22Rv1 (cell line): ENCODE measurements around the gene KRT75.

Source experiments
- H3K27ac ChIP-seq: fragments of 450-650 bp; 2 replicates; pipeline ENCODE4 v1.5.1; 2017
- ZFX ChIP-seq: fragments of 450-650 bp; IDR thresholded peaks from 2 replicates; pipeline ENCODE4 v1.6.1; 2017; ENCODE audit warnings: antibody characterized with exemption, borderline replicate concordance
- TF ChIP-seq, protein P1 (sequence below): fragments of 450-650 bp; IDR thresholded peaks from 2 replicates; pipeline ENCODE4 v1.5.1; 2017; ENCODE audit warnings: mild to moderate bottlenecking

The KRT75 gene

DNA sequence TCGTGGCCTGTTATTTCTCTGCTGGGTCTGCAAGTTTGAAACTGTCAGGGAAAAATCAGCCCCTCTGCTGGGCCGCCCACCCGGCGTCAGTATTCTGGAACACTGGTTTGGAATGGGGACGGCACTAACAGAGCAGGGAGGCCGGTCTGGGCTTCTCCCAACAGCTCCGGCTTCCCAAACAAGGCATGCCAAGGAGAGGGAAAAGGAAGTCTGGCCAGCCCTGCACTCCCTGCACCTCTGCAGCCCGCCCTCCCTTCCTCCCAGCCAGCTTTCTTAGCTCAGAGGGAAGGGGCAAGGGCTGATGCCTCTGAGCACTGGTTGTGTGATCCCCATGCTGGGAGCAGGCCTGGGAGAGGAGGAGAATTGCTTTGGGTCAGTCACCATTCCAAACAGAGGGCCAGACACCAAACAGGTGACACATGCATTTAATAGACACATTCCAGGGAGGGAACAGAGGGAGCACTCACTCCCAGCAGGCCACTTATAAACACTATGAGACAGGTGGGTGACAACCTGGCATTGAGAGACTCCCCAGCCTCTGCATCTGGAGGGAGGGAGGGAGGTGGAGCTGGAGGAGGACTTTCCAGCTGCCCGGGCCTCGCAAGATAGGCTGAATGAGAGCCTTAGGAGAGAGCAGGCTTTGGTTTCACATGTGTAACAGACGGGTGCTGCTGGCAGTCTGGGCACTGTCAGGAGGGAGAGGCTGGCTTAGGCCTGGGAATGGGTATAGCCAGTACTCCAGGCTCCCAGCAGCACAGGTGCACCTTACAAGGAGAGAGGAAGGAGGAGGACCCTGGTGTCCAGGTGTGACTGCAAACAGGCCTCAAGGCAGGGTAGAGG lies 10.3 kb downstream of the KRT75 start:
- TF ChIP-seq, protein P1, sequence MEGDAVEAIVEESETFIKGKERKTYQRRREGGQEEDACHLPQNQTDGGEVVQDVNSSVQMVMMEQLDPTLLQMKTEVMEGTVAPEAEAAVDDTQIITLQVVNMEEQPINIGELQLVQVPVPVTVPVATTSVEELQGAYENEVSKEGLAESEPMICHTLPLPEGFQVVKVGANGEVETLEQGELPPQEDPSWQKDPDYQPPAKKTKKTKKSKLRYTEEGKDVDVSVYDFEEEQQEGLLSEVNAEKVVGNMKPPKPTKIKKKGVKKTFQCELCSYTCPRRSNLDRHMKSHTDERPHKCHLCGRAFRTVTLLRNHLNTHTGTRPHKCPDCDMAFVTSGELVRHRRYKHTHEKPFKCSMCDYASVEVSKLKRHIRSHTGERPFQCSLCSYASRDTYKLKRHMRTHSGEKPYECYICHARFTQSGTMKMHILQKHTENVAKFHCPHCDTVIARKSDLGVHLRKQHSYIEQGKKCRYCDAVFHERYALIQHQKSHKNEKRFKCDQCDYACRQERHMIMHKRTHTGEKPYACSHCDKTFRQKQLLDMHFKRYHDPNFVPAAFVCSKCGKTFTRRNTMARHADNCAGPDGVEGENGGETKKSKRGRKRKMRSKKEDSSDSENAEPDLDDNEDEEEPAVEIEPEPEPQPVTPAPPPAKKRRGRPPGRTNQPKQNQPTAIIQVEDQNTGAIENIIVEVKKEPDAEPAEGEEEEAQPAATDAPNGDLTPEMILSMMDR: no peak
- no peak for TF ChIP-seq ZFX
- no peak overlapping the region for H3K27ac ChIP-seq

- no peak overlapping the region for H3K27ac ChIP-seq
- TF ChIP-seq, protein P1: no peak
- no peak for TF ChIP-seq ZFX
Measured at GRCh38 chr12:52423035-52423434, 11.1 kb downstream of the KRT75 start.

DNA sequence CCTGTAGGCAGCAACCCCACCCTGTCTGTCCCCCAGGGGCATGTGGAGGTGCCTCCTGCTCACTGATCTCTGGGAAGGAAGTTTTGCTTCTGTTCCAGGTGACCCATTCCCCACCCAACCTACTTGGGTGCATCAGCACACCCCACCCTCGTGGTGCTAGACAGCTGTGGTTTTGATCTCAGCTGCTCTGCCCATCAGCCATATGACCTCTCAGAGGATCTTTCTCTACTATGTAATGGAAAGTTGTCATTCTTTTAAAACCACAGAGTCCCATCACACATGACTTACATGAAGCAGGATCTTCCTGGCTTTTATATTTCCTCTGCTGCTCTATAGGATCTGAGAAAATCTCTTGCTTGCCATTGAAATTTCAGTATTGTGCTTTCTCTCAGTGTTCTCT lies 14.5 kb downstream of the KRT75 start:
- H3K27ac ChIP-seq: no peak overlapping the region
- TF ChIP-seq, protein P1: no peak
- no peak for TF ChIP-seq ZFX

DNA sequence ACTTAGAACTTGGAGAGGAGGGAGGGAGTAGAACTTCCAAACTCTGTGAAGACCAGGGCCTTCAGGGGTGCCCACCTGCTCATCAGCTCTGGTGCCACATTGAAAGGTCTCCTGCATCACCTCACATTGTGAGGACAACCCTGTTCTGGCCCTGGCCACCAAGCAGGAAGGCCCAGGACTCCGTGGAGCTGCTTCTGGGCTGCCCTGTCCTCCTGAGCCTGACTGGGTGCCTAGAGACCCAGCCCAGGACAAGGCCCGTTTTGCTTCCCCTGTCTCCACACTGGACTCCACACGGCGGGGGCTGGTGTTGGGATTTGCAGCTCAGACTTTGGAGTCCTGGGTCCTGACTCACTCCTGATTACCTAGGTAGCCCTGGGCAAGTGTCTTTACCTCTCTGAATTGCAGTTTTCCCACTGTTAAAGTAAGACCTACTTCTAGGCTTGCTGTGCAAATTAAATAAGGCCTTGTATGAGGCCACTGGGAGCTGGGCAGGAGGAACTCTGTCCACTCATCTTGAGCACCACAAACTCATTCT lies 15.5 kb downstream of the KRT75 start:
- no peak for TF ChIP-seq ZFX
- TF ChIP-seq, protein P1: no peak
- H3K27ac ChIP-seq: no peak overlapping the region

DNA sequence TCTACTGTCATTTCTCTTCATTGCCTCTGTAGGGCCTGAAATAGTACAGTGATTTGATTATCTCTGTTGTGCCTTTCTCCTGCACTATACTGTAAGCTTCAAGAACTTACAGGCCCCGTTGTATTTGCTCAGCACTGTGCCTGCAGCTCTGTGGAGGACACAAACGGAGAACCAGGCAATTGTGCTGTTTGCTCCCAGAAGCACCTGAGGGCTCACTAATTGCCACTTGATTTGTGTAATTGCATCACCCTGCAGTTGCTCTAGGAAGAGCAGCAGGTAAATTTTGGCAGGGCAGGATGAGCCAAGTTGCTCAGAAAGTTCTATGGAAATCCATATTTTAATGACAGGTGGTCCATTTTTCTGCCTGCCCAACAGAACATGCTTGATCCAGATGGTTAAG lies 16.4 kb downstream of the KRT75 start:
- TF ChIP-seq, protein P1: no peak
- TF ChIP-seq ZFX: no peak
- H3K27ac ChIP-seq: no peak overlapping the region

DNA sequence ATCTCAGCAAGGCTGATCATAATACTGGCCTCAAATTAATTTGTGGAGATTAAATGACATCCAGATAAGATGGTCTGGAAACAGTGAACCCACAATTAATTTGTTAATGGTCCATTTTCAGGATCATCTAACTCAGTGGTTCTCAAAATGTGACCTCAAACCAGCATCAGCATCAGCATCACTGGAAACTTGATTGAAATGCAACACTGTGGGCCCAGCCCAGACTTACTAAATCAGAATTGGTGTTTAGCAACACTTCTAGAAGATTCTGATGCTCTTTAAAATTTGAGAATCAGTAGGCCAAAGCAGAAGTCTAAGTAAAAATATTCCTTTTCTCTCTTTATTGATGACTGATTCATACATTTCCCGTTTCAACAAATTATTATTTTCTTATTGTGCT lies 17.4 kb downstream of the KRT75 start:
- no peak overlapping the region for H3K27ac ChIP-seq
- TF ChIP-seq, protein P1: no peak
- TF ChIP-seq ZFX: no peak
